ENCODE data around the gene NDC1. TPM values are rescaled to one million over a fixed set of nuclear protein-coding genes. Genes with fewer than 3 reads are reported as not detected.

Gene NDC1
- total and polyA plus RNA-seq, 7 experiments from 2014 or later = 6.9 to 20.2 (median 10.8) TPM

DNA sequence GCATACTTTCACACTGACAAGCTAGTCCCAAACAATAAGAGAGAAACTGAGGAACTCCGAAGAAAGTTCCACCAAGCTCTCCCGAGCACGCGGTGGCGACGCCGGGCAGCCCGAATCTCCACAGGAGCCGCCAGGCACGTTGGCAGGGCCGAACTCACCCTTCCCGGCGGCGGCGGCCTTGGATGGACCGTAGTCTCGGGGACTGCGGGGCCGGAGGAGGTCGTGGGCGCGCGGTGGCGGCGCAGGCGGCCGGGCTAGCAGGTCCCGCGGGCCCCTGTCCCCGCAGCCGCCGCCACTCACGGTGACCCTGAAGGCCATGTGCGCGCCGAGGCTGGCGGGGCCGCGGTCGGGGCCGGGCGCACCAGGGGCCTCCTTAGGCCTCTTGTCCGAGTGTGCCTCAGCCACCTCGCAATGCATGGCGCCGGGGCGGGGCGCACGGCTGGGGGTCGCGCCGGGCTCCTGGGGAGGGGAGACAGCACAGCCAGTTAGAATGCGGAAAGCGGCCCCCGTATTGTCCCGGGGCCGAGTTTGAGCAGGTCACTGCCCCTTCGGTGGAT, 100.4 kb downstream of the NDC1 start:
- CTCF ChIA-PET = no interaction called here
- Histone ChIP-seq H3K27me3 (ENCODE audit: control insufficient read depth in 2 of 2, insufficient read depth in 2 of 2, low read length in 2 of 2) (peaks cover 0 to 10% of the 10 kb centered on the region in 2 donors), H3K27ac (ENCODE audit: low read depth, low read length) (no peak overlapping the region), H3K36me3 (ENCODE audit: control insufficient read depth in 2 of 3, insufficient read depth in 3 of 3, low read length in 3 of 3) (no peaks in the 10 kb centered on the region), H3K4me1 (ENCODE audit: control insufficient read depth in 2 of 2, insufficient read depth in 2 of 2, low read length in 2 of 2) (no peaks in the 10 kb centered on the region), H3K4me3 (ENCODE audit: low read length) (no peak overlapping the region), H3K9me3 (ENCODE audit: control insufficient read depth in 2 of 3, low read length in 3 of 3) (no peaks in the 10 kb centered on the region)
- no peak overlapping the region for H3K27ac Mint-ChIP-seq
- intact Hi-C loops (cut with micrococcal nuclease) = no loop called here
- H3K9me3 Mint-ChIP-seq = peaks cover 0 to 8% (median 2%) of the 10 kb centered on the region in 11 donors
- POLR2A ChIA-PET = no interaction called here
- DNase-seq = peak in 1 of 9 donors; percentile 24
- H3K27me3 Mint-ChIP-seq = peaks cover 46 to 72% (median 61%) of the 10 kb centered on the region in 5 donors
- peak overlapping the region; percentile 32 to 74 (median 50) for H3K4me3 Mint-ChIP-seq
- H3K36me3 Mint-ChIP-seq = peaks cover 0 to 8% (median 5%) of the 10 kb centered on the region in 5 donors
- peaks cover 0 to 7% (median 3%) of the 10 kb centered on the region in 7 donors for H3K4me1 Mint-ChIP-seq
- ATAC-seq = no peak

DNA sequence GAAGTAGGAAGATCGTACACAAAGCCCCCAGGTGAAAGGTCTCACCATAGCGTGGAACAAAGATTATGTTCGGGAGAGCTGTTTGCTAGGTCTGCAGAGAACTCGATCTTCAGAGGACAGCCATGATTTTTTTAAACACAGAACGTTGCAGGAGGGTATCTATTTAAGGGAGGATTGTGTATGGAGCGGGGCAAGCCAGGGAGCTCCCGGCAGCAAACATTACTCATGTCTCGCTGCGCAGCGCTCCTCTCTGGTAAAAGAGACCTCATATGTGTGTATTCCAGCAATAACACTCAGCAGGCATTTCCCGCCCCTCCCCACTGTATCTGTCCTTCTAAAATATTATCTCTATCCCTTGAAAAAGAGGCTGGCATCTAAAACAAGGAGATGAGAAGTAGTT, 101.8 kb downstream of the NDC1 start:
- ATAC-seq (no peak), DNase-seq (no peak)
- H3K9me3 ChIP-seq (ENCODE audit: control insufficient read depth in 2 of 3, low read length in 3 of 3) = no peaks in the 10 kb centered on the region
- Mint-ChIP-seq H3K9me3 (no peaks in the 10 kb centered on the region), H3K36me3 (no peaks in the 10 kb centered on the region), H3K4me1 (peaks cover 0 to 7% (median 3%) of the 10 kb centered on the region in 7 donors), H3K27ac (no peak overlapping the region), H3K27me3 (peaks cover 41 to 70% (median 57%) of the 10 kb centered on the region in 5 donors), H3K4me3 (peak overlapping the region in 1 of 10 donors; percentile 22)
- ChIA-PET POLR2A (no interaction called here), CTCF (no interaction called here)
- no peaks in the 10 kb centered on the region for H3K36me3 ChIP-seq (ENCODE audit: control insufficient read depth in 2 of 3, insufficient read depth in 3 of 3, low read length in 3 of 3)
- peaks cover 0 to 10% of the 10 kb centered on the region in 2 donors for H3K27me3 ChIP-seq (ENCODE audit: control insufficient read depth in 2 of 2, insufficient read depth in 2 of 2, low read length in 2 of 2)
- H3K27ac ChIP-seq (ENCODE audit: low read depth, low read length) = no peak overlapping the region
- intact Hi-C loops (cut with micrococcal nuclease) = no loop called here
- H3K4me1 ChIP-seq (ENCODE audit: control insufficient read depth in 2 of 2, insufficient read depth in 2 of 2, low read length in 2 of 2) = no peaks in the 10 kb centered on the region
- no peak overlapping the region for H3K4me3 ChIP-seq (ENCODE audit: low read length)

DNA sequence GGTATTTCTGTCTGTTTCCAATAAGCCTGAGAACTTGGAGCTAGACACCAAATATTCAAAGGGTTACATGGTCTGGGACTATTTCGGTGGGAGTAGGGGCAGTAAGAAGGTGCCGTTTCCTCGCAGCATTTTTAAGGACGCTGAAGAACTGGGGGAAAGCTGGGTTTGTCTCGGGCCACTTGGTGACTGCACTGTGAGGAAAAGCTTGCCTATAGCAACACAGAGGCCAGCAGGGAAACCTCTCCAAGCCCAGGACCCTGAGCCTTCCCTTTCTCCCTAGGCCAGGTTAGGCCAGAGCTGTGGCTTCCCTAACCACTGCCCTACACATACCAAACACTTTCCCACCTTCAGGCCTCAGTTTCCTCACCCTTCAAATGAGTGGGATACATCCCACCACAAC, 102.4 kb downstream of the NDC1 start:
- ChIA-PET POLR2A (no interaction called here), CTCF (no interaction called here)
- peaks cover 41 to 66% (median 57%) of the 10 kb centered on the region in 5 donors for H3K27me3 Mint-ChIP-seq
- DNase-seq (no peak), ATAC-seq (no peak)
- no peaks in the 10 kb centered on the region for H3K36me3 Mint-ChIP-seq
- no peak overlapping the region for H3K27ac Mint-ChIP-seq
- Histone ChIP-seq H3K27me3 (ENCODE audit: control insufficient read depth in 2 of 2, insufficient read depth in 2 of 2, low read length in 2 of 2) (peaks cover 0 to 10% of the 10 kb centered on the region in 2 donors), H3K36me3 (ENCODE audit: control insufficient read depth in 2 of 3, insufficient read depth in 3 of 3, low read length in 3 of 3) (no peaks in the 10 kb centered on the region), H3K9me3 (ENCODE audit: control insufficient read depth in 2 of 3, low read length in 3 of 3) (no peaks in the 10 kb centered on the region), H3K4me1 (ENCODE audit: control insufficient read depth in 2 of 2, insufficient read depth in 2 of 2, low read length in 2 of 2) (no peaks in the 10 kb centered on the region), H3K4me3 (ENCODE audit: low read length) (no peak overlapping the region), H3K27ac (ENCODE audit: low read depth, low read length) (no peak overlapping the region)
- H3K4me3 Mint-ChIP-seq = no peak overlapping the region
- peaks cover 0 to 7% (median 3%) of the 10 kb centered on the region in 7 donors for H3K4me1 Mint-ChIP-seq
- H3K9me3 Mint-ChIP-seq = no peaks in the 10 kb centered on the region
- intact Hi-C loops (cut with micrococcal nuclease) = no loop called here

DNA sequence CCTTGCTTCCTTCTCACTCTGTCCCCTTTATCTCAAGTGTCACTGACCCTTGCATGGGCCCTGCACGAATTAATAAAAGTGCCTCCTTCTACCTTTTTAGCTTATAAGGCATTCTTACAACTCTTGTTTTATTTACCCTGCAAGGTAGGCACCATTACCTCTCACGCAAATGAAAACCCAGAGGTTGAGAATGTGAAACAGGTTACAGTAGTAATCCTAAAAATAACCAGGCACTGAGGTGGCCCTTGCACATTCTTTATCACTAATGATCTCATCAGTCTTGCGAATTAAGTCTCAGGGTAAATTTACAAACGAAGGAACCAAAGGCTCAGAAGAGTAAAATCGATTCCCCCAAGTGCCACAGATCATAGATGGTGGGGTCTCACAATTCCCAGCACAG, 102.8 kb downstream of the NDC1 start:
- ChIA-PET CTCF (no interaction called here), POLR2A (no interaction called here)
- Mint-ChIP-seq H3K4me3 (no peak overlapping the region), H3K27me3 (peaks cover 41 to 66% (median 56%) of the 10 kb centered on the region in 5 donors), H3K9me3 (no peaks in the 10 kb centered on the region), H3K27ac (no peak overlapping the region), H3K36me3 (no peaks in the 10 kb centered on the region), H3K4me1 (peaks cover 0 to 7% (median 3%) of the 10 kb centered on the region in 7 donors)
- H3K4me3 ChIP-seq (ENCODE audit: low read length) = no peak overlapping the region
- H3K4me1 ChIP-seq (ENCODE audit: control insufficient read depth in 2 of 2, insufficient read depth in 2 of 2, low read length in 2 of 2) = no peaks in the 10 kb centered on the region
- no peak overlapping the region for H3K27ac ChIP-seq (ENCODE audit: low read depth, low read length)
- no peaks in the 10 kb centered on the region for H3K36me3 ChIP-seq (ENCODE audit: control insufficient read depth in 2 of 3, insufficient read depth in 3 of 3, low read length in 3 of 3)
- intact Hi-C loops (cut with micrococcal nuclease) = no loop called here
- peaks cover 0 to 10% of the 10 kb centered on the region in 2 donors for H3K27me3 ChIP-seq (ENCODE audit: control insufficient read depth in 2 of 2, insufficient read depth in 2 of 2, low read length in 2 of 2)
- ATAC-seq (no peak), DNase-seq (no peak)
- no peaks in the 10 kb centered on the region for H3K9me3 ChIP-seq (ENCODE audit: control insufficient read depth in 2 of 3, low read length in 3 of 3)

DNA sequence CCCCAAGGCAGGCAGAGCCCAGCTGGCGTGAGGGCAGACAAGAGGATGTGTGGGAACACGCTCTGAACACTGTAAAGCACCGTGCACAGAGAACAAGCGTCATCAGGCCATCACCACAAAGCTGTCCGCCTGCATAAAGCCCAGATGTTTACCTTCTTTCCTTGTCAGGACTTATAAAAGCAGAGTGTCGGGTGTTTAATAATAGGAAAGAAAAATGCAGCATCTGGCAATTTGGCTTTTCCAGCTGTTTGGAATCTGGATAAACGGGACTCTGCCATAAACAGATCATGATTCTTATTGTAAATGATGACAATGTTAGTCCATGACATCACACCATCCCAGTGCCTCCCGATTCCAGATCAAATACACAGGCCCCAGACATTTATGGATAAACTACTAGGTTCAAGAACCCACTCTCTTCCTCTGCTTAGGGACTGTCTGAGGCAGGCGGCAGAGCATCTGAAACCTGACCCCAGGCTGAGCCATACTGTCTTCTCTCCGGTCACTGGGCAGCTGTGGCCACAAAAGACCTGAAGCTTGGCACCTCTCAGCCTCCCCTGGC, 103.4 kb downstream of the NDC1 start:
- Histone ChIP-seq H3K9me3 (ENCODE audit: control insufficient read depth in 2 of 3, low read length in 3 of 3) (no peaks in the 10 kb centered on the region), H3K27me3 (ENCODE audit: control insufficient read depth in 2 of 2, insufficient read depth in 2 of 2, low read length in 2 of 2) (peaks cover 0 to 10% of the 10 kb centered on the region in 2 donors), H3K4me1 (ENCODE audit: control insufficient read depth in 2 of 2, insufficient read depth in 2 of 2, low read length in 2 of 2) (no peaks in the 10 kb centered on the region), H3K27ac (ENCODE audit: low read depth, low read length) (no peak overlapping the region), H3K36me3 (ENCODE audit: control insufficient read depth in 2 of 3, insufficient read depth in 3 of 3, low read length in 3 of 3) (no peaks in the 10 kb centered on the region), H3K4me3 (ENCODE audit: low read length) (no peak overlapping the region)
- intact Hi-C loops (cut with micrococcal nuclease) = no loop called here
- H3K4me3 Mint-ChIP-seq = no peak overlapping the region
- peaks cover 0 to 5% (median 3%) of the 10 kb centered on the region in 7 donors for H3K4me1 Mint-ChIP-seq
- H3K27ac Mint-ChIP-seq = no peak overlapping the region
- ChIA-PET CTCF (no interaction called here), POLR2A (no interaction called here)
- peaks cover 41 to 62% (median 53%) of the 10 kb centered on the region in 5 donors for H3K27me3 Mint-ChIP-seq
- DNase-seq (no peak), ATAC-seq (no peak)
- no peaks in the 10 kb centered on the region for H3K9me3 Mint-ChIP-seq
- H3K36me3 Mint-ChIP-seq = no peaks in the 10 kb centered on the region

DNA sequence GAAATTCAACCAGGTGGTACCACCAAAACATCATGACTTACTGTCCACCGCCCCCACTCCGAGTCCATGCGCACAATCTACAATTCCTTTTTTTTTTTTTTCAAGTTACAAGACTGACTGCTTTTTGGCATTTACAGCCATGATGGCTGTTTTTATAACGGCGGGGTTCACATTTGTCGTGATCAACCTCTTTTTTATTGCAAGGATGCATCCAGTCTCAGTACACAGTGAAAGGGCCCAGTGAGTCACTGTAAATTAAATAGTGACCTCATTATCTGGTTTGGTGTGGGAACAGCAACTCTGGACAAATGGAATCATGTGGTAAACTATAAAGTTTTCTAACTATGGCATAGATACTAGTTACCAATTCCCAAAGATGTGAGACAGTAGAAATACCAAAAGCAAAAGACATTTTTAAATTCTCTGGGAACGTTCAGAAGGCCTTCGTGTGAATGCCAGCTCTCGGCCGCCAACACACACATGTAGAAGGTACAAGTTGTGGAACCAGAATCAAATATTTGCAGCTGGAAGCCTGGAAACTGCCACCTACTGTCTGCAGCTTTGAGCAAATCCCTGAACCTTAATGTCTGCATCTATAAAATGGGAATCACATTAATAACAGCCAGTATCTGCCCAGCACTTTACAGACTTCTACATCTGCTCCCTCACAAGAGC, 104.0 kb downstream of the NDC1 start:
- Histone ChIP-seq H3K27ac (ENCODE audit: low read depth, low read length) (no peak overlapping the region), H3K36me3 (ENCODE audit: control insufficient read depth in 2 of 3, insufficient read depth in 3 of 3, low read length in 3 of 3) (no peaks in the 10 kb centered on the region), H3K4me3 (ENCODE audit: low read length) (no peak overlapping the region), H3K27me3 (ENCODE audit: control insufficient read depth in 2 of 2, insufficient read depth in 2 of 2, low read length in 2 of 2) (peaks cover 0 to 10% of the 10 kb centered on the region in 2 donors), H3K4me1 (ENCODE audit: control insufficient read depth in 2 of 2, insufficient read depth in 2 of 2, low read length in 2 of 2) (no peaks in the 10 kb centered on the region), H3K9me3 (ENCODE audit: control insufficient read depth in 2 of 3, low read length in 3 of 3) (no peaks in the 10 kb centered on the region)
- no peaks in the 10 kb centered on the region for H3K36me3 Mint-ChIP-seq
- POLR2A ChIA-PET = no interaction called here
- intact Hi-C loops (cut with micrococcal nuclease) = no loop called here
- CTCF ChIA-PET = no interaction called here
- H3K27me3 Mint-ChIP-seq = peaks cover 41 to 59% (median 51%) of the 10 kb centered on the region in 5 donors
- no peaks in the 10 kb centered on the region for H3K9me3 Mint-ChIP-seq
- DNase-seq (no peak), ATAC-seq (no peak)
- no peak overlapping the region for H3K4me3 Mint-ChIP-seq
- peaks cover 0 to 4% (median 0%) of the 10 kb centered on the region in 7 donors for H3K4me1 Mint-ChIP-seq
- H3K27ac Mint-ChIP-seq = no peak overlapping the region

Measured in naive thymus-derived CD4-positive, alpha-beta T cell (primary cell).